Esophagus squamous epithelium (tissue), 5 donors: ENCODE data around the gene BUB3. TPM values are rescaled to one million over a fixed set of nuclear protein-coding genes. Genes with fewer than 3 reads are reported as not detected.

Experiments
- DNase-seq: peaks from one replicate; lab custom pipeline; 2025; lab: John Stamatoyannopoulos, UW
- H3K27ac ChIP-seq, 4 donors: fragments of 200-600 bp; sonication (generic); one replicate each; pipeline ENCODE4 v1.5.1; 2016 to 2019; ENCODE audit warnings: mild to moderate bottlenecking in 1 of 4
- H3K27me3 ChIP-seq, 4 donors: fragments of 200-600 bp; sonication (generic); 1 replicate in 3 of 4; 2 replicates in 1 of 4; pipeline versions ENCODE4 v1.5.1 to v1.6.0; 2017 to 2021; ENCODE audit warnings: antibody characterized with exemption in 1 of 4
- H3K36me3 ChIP-seq, 3 donors: fragments of 200-600 bp; sonication (generic); one replicate each; pipeline ENCODE4 v1.5.1; 2016 to 2019
- H3K4me1 ChIP-seq, 3 donors: fragments of 200-600 bp; sonication (generic); one replicate each; pipeline ENCODE4 v1.5.1; 2017 to 2019
- H3K4me3 ChIP-seq, 4 donors: fragments of 200-600 bp; sonication (generic); 1 replicate in 3 of 4; 2 replicates in 1 of 4; pipeline ENCODE4 v1.5.1; 2016 to 2019; ENCODE audit warnings: mild to moderate bottlenecking in 2 of 4, moderate library complexity in 1 of 4
- H3K9me3 ChIP-seq, 3 donors: fragments of 200-600 bp; sonication (generic); one replicate each; pipeline ENCODE4 v1.5.1; 2016 to 2019
- CTCF ChIP-seq, 6 experiments: fragments of 450-650 bp in 4 of 6; fragments of 200-600 bp in 2 of 6; sonication (generic) in 2 of 6; IDR thresholded peaks; one replicate each; pipeline ENCODE4 v1.5.1; 2016 to 2019; ENCODE audit warnings: antibody characterized with exemption in 6 of 6, mild to moderate bottlenecking in 4 of 6, moderate library complexity in 4 of 6
- POLR2A ChIP-seq, 4 donors: fragments of 450-650 bp; IDR thresholded peaks; one replicate each; pipeline ENCODE4 v1.6.1; 2017; ENCODE audit warnings: antibody characterized with exemption in 4 of 4, mild to moderate bottlenecking in 4 of 4, moderate library complexity in 3 of 4
- WGBS, 2 donors: methylation state at CpG; one replicate each; pipeline ENCODE4 v1.1.5; 2018; 5-methylcytosine and 5-hydroxymethylcytosine counted together
- intact Hi-C: fragments of 100-400 bp; cut with DNase I; formaldehyde crosslinking; loops from one replicate; pipeline ENCODE4 v1.15.0; 2022
- total RNA-seq, 4 donors: library from RNA; depleted of rRNA; stranded (reverse); fragments of >200 nt; gene quantifications; one replicate each; pipeline ENCODE4 v1.1.0, GENCODE V29; 2016
- donor health status: DM: yes; HTN: yes; CAD: no.

BUB3 gene
- total RNA-seq, 4 donors from 2014 or later, result 84.3 to 121 (median 100) TPM

GRCh38 chr10:123149568-123150270 is 4.5 kb upstream of the BUB3 start:
- H3K36me3 ChIP-seq, result no peaks in the 10 kb centered on the region
- TF ChIP-seq POLR2A (IDR thresholded peaks at IDR 0.05) (no peak), CTCF (IDR thresholded peaks at IDR 0.05) (no peak)
- peaks cover 34 to 91% (median 53%) of the 10 kb centered on the region in 4 donors for H3K27me3 ChIP-seq
- peaks cover 37 to 64% (median 49%) of the 10 kb centered on the region in 3 donors for H3K4me1 ChIP-seq
- DNase-seq, result no peak
- no peaks in the 10 kb centered on the region for H3K9me3 ChIP-seq
- peak overlapping the region; percentile 19 to 64 (median 38) for H3K4me3 ChIP-seq
- H3K27ac ChIP-seq, result no peak overlapping the region
- intact Hi-C loops, result no loop called here
- WGBS, 2 donors, result 0 to 19% methylated on average over 4 to 31 of the region's 76 CpGs

- peaks cover 38 to 68% (median 49%) of the 10 kb centered on the region in 3 donors for H3K4me1 ChIP-seq
- H3K36me3 ChIP-seq, result no peaks in the 10 kb centered on the region
- no peak overlapping the region for H3K27ac ChIP-seq
- H3K4me3 ChIP-seq, result peak overlapping the region; percentile 19 to 64 (median 38)
- no peak for TF ChIP-seq CTCF (IDR thresholded peaks at IDR 0.05)
- TF ChIP-seq POLR2A (IDR thresholded peaks at IDR 0.05), result no peak
- H3K27me3 ChIP-seq, result peaks cover 33 to 84% (median 47%) of the 10 kb centered on the region in 4 donors
- no peaks in the 10 kb centered on the region for H3K9me3 ChIP-seq
- DNase-seq, result no peak
- intact Hi-C loops, result no loop called here
- WGBS, 2 donors, result 17 to 22% methylated on average over 19 to 22 of the region's 34 CpGs
Observed at GRCh38 chr10:123150271-123150985, 3.8 kb upstream of the BUB3 start.

- WGBS, 2 donors, result 5 to 6% methylated on average over 13 to 15 of the region's 56 CpGs
- Histone ChIP-seq H3K36me3 (peaks cover 0 to 6% (median 0%) of the 10 kb centered on the region in 3 donors), H3K27ac (no peak overlapping the region), H3K27me3 (peaks cover 26 to 76% (median 40%) of the 10 kb centered on the region in 4 donors), H3K4me3 (peak overlapping the region in 3 of 4 donors; percentile 5 to 51 (median 34)), H3K9me3 (no peaks in the 10 kb centered on the region), H3K4me1 (peaks cover 41 to 68% (median 50%) of the 10 kb centered on the region in 3 donors)
- TF ChIP-seq CTCF (IDR thresholded peaks at IDR 0.05) (no peak), POLR2A (IDR thresholded peaks at IDR 0.05) (no peak)
- intact Hi-C loops, result no loop called here
- no peak for DNase-seq
Observed at GRCh38 chr10:123150986-123151736, 3.0 kb upstream of the BUB3 start.

- Histone ChIP-seq H3K4me3 (no peak overlapping the region), H3K27ac (no peak overlapping the region), H3K9me3 (no peaks in the 10 kb centered on the region), H3K4me1 (peaks cover 41 to 68% (median 46%) of the 10 kb centered on the region in 3 donors), H3K36me3 (peaks cover 0 to 12% (median 0%) of the 10 kb centered on the region in 3 donors), H3K27me3 (peaks cover 20 to 70% (median 37%) of the 10 kb centered on the region in 4 donors)
- intact Hi-C loops, result no loop called here
- 24 to 29% methylated on average over 7 of the region's 7 CpGs for WGBS, 2 donors
- DNase-seq, result no peak
- TF ChIP-seq POLR2A (IDR thresholded peaks at IDR 0.05), result no peak
- TF ChIP-seq CTCF (IDR thresholded peaks at IDR 0.05), result no peak
Observed at GRCh38 chr10:123151737-123152135, 2.5 kb upstream of the BUB3 start.
